Effector memory CD4-positive, alpha-beta T cell (primary cell): ENCODE results near the gene COPRS.
"Not testable (repeated sequence)": the region's sequence is repeated elsewhere in the genome, so short reads cannot be mapped to it uniquely, and the experiment has no call there.

Source experiments
- DNase-seq, 3 donors: peaks; one replicate each; pipeline ENCODE4 v3.0.0-alpha.2; 2020
- H3K27ac ChIP-seq: 2 replicates; pipeline ENCODE4 v1.7.0; 2013; ENCODE audit warnings: mild to moderate bottlenecking, low read length, moderate library complexity; ENCODE audit not compliant: insufficient read depth, poor library complexity, severe bottlenecking
- H3K27me3 ChIP-seq: replicated peaks from 2 replicates; pipeline ENCODE4 v1.7.0; 2013; ENCODE audit warnings: mild to moderate bottlenecking, low read length; ENCODE audit not compliant: insufficient read depth, control insufficient read depth, poor library complexity, severe bottlenecking
- H3K36me3 ChIP-seq: 2 replicates; pipeline ENCODE4 v1.7.0; 2013; ENCODE audit warnings: mild to moderate bottlenecking, low read length, moderate library complexity; ENCODE audit not compliant: control insufficient read depth, insufficient read depth
- H3K4me1 ChIP-seq: 2 replicates; pipeline ENCODE4 v1.7.0; 2013; ENCODE audit warnings: low read length, mild to moderate bottlenecking; ENCODE audit not compliant: control insufficient read depth, insufficient read depth, poor library complexity, severe bottlenecking
- H3K4me3 ChIP-seq: 2 replicates; pipeline ENCODE4 v1.7.0; 2013; ENCODE audit warnings: low read length, low read depth, mild to moderate bottlenecking; ENCODE audit not compliant: insufficient read depth, poor library complexity, severe bottlenecking
- H3K9me3 ChIP-seq: 2 replicates; pipeline ENCODE4 v1.7.0; 2013; ENCODE audit warnings: mild to moderate bottlenecking, low read length, moderate library complexity; ENCODE audit not compliant: control insufficient read depth

The COPRS gene

DNA sequence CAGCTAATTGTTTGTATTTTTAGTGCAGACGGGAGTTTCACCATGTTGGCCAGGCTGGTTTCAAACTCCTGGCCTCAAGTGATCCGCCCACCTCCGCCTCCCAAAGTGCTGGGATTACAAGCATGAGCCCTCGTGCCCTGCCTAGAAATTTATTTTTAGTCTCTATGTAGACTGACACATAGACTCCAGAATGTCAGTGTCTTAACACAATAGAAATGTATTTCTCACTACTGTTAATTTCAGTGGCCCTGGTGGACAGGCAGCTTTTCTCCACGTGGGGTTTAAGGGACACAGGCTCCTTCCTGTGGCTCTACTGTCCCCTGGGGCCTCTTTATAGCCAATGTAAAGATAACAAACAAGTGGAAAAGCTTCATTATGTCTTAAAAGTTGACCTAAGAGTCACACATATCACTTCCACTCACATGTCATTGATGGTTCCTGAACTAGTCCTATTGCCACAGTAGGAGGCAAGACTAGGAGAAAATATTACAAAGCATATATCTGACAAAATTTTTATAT lies 43.8 kb downstream of the COPRS start:
- H3K27me3 ChIP-seq = no peaks in the 10 kb centered on the region
- no peaks in the 10 kb centered on the region for H3K9me3 ChIP-seq
- H3K36me3 ChIP-seq = no peaks in the 10 kb centered on the region
- DNase-seq = no peak
- no peak overlapping the region for H3K4me3 ChIP-seq
- H3K4me1 ChIP-seq = no peaks in the 10 kb centered on the region
- no peak overlapping the region for H3K27ac ChIP-seq

DNA sequence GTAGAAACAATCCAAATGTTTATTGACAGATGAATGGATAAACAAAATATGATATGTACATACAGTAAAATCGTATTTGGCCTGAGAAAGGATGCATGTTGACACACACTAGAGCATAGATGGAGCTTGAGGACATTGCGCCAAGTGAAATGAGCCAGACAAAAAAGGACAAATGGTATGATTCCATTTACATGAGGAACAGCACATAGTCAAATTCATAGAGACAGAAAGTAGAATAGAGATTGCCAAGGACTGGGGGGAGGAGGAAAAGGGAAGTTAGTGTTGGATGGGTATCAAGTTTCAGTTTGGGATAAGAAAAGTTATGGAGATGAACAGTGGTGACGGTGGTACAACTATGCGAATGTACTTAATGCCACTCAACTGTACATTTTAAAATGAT lies 47.9 kb downstream of the COPRS start:
- no peaks in the 10 kb centered on the region for H3K4me1 ChIP-seq
- no peak overlapping the region for H3K4me3 ChIP-seq
- no peaks in the 10 kb centered on the region for H3K36me3 ChIP-seq
- no peaks in the 10 kb centered on the region for H3K27me3 ChIP-seq
- H3K9me3 ChIP-seq = no peaks in the 10 kb centered on the region
- H3K27ac ChIP-seq = no peak overlapping the region
- DNase-seq = no peak

DNA sequence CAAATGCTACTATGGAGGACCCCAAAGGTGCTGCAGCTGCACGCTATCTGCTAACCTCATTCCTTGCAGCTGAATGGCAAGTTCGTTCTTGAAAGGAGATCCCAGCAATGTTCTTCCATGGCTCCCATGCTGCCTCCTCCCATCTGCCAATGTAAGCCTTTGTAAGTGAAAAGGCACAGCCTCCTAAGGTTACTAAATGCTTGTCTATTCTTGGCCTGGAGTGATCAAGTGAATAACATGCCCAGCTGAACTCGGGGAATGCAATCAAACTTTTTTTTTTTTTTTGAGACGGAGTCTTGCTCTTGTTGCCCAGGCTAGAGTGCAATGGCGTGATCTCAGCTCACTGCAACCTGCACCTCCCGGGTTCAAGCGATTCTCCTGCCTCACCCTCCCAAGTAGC lies 49.2 kb downstream of the COPRS start:
- DNase-seq = not testable (repeated sequence)

DNA sequence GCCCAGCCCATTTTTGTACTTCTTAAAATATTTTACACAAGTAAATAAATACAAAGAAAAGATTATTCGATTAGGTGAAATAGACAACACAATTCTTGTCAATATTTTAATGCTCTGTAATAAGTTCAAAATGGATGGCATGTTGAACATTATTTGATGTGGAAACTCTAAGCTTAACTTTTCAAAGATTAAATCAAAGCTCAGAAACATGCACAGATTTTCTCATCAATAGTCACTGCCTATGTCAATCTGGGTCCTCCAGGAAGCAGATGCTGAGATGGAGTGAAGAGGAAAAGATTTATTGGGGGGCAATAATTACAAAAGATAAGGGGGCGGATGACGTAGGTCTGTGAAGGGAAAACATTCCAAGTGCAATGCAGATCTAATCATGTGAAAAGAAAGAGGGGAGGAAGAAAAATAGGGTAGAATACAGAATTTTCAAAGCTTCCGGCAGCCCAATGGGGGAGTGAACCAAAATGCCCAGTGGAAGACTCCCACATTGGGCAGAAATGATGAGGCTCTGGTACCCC lies 50.5 kb downstream of the COPRS start:
- Histone ChIP-seq H3K4me1 (no peaks in the 10 kb centered on the region), H3K36me3 (no peaks in the 10 kb centered on the region), H3K27ac (no peak overlapping the region), H3K9me3 (no peaks in the 10 kb centered on the region), H3K27me3 (no peaks in the 10 kb centered on the region), H3K4me3 (no peak overlapping the region)
- DNase-seq = no peak

More for the DNA sequence above, 49.2 kb downstream of the COPRS start:
- not testable (repeated sequence) for H3K4me3 ChIP-seq, H3K4me1 ChIP-seq, H3K27ac ChIP-seq, H3K36me3 ChIP-seq, H3K27me3 ChIP-seq, H3K9me3 ChIP-seq

DNA sequence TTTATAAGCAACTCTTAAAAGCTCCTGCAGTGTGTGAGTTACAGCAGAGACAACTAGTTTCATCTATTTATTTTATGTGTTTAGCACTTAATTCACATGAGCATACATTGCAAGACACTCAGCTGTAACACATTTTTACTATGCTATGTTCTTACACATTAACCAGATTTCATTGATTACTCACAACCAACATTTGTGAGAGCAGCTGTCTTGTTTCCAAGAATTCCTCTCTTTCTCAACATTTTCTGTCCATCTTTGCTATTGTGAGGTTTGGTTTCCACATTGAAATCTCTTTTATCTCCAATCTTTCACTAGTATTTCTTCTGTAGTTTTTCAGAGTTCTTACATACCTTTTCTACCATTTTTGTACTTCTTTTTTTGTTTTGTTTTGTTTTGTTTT lies 51.2 kb downstream of the COPRS start:
- DNase-seq = no peak
- no peaks in the 10 kb centered on the region for H3K4me1 ChIP-seq
- no peaks in the 10 kb centered on the region for H3K36me3 ChIP-seq
- no peak overlapping the region for H3K27ac ChIP-seq
- no peaks in the 10 kb centered on the region for H3K9me3 ChIP-seq
- no peak overlapping the region for H3K4me3 ChIP-seq
- no peaks in the 10 kb centered on the region for H3K27me3 ChIP-seq

DNA sequence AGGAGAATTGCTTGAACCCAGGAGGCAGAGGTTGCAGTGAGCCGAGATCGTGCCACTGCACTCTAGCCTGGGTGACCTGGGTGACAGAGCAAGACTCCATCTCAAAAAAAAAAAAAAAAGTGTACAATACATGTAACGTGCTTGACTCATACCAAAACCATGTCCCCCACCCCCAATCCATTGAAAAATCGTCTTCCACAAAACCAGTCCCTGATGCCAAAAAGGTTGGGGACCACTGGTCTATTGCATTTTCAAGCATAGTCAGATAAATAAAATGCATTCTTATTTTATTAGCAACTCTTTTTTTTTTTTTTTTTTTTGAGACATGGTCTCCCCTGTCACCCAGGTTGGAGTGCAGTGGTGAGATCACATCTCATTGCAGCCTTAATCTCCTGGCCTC lies 52.1 kb downstream of the COPRS start:
- H3K9me3 ChIP-seq = no peaks in the 10 kb centered on the region
- no peaks in the 10 kb centered on the region for H3K27me3 ChIP-seq
- no peak overlapping the region for H3K4me3 ChIP-seq
- no peaks in the 10 kb centered on the region for H3K36me3 ChIP-seq
- no peaks in the 10 kb centered on the region for H3K4me1 ChIP-seq
- DNase-seq = no peak
- no peak overlapping the region for H3K27ac ChIP-seq

DNA sequence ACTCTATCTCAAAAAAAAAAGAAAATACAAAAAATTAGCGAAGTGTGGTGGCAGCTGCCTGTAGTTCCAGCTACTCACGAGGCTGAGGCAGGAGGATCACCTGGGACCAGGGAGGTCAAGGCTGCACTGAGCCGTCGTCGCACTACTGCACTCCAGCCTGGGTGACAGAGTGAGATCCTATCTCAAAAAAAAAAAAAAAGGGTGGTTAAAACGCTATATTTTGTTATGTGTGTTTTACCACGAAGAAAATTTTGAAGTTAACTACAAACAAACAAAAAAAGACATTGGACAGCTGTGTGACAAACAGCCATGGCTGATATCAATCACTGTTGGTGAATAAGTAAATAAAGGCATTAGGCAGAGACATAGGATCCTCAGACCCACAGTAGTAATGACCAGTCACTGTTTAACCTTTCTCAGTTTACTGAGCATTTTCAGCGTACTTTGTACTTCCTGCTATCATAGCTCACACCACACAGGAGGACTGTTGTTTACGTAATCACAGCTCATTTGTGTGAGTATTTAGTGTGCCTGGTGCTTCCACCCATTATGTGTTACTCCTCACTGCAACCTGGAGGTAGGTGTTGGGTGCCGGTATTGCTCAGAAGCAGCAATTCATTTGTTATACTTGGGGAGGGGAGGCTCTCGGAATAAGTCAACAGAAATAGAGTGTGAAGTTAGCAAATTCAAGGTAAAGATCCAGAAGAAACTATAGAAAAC lies 55.4 kb downstream of the COPRS start:
- Histone ChIP-seq H3K4me3 (no peak overlapping the region), H3K36me3 (no peaks in the 10 kb centered on the region), H3K27ac (no peak overlapping the region), H3K9me3 (no peaks in the 10 kb centered on the region), H3K27me3 (no peaks in the 10 kb centered on the region), H3K4me1 (no peaks in the 10 kb centered on the region)
- DNase-seq = no peak

DNA sequence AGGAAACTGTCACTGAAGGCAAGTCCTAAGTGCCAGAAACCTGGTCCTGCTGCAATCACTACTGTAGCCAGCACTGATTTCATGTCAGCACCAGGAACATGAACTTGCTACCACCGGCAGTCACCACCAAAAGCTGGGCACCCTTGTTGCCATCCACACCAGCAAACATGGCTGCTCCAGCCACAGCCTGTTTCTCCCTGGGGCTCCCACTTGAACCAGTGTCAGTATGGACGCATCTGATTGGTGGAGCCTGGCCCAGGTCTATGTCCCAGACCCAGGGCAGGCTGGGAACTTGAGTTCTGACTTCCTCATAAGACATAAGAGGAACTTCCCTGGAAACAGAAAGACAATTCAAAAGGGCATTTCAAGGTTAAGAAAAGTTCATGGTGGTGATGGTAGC lies 56.5 kb downstream of the COPRS start:
- no peaks in the 10 kb centered on the region for H3K9me3 ChIP-seq
- no peaks in the 10 kb centered on the region for H3K4me1 ChIP-seq
- H3K4me3 ChIP-seq = no peak overlapping the region
- no peaks in the 10 kb centered on the region for H3K27me3 ChIP-seq
- H3K27ac ChIP-seq = no peak overlapping the region
- no peak for DNase-seq
- H3K36me3 ChIP-seq = no peaks in the 10 kb centered on the region
